CD14-positive monocyte (primary cell): ENCODE measurements around the gene ARRB1. TPM values are rescaled to one million over a fixed set of nuclear protein-coding genes. Genes with fewer than 3 reads are reported as not detected.

Experiments
- DNase-seq, 3 donors: peaks; one replicate each; pipeline ENCODE4 v3.0.0-alpha.2; 2011 to 2022
- H2AFZ ChIP-seq: 2 replicates; pipeline ENCODE4 v1.6.0; 2012; ENCODE audit warnings: mild to moderate bottlenecking, low read depth, low read length, inconsistent platforms; ENCODE audit not compliant: insufficient read depth, poor library complexity, severe bottlenecking
- H3K27ac ChIP-seq, 2 donors: 1 replicate in 1 of 2; 2 replicates in 1 of 2; pipeline ENCODE4 v1.5.1; 2012 to 2013; ENCODE audit warnings: low read length in 2 of 2, control low read depth in 1 of 2, inconsistent platforms in 1 of 2, low read depth in 1 of 2, mild to moderate bottlenecking in 1 of 2
- H3K27me3 ChIP-seq, 2 donors: one replicate each; pipeline versions ENCODE4 v1.6.0 to v1.6.1; 2011 to 2013; ENCODE audit warnings: low read length in 2 of 2; ENCODE audit not compliant: control insufficient read depth in 2 of 2, insufficient read depth in 2 of 2
- H3K36me3 ChIP-seq, 2 donors: replicated peaks in 1 of 2; 1 replicate in 1 of 2; 2 replicates in 1 of 2; pipeline versions ENCODE4 v1.5.1 to v1.6.1; 2012 to 2013; ENCODE audit warnings: low read length in 2 of 2, control low read depth in 1 of 2, inconsistent platforms in 1 of 2, mild to moderate bottlenecking in 1 of 2; ENCODE audit not compliant: insufficient read depth in 2 of 2, control insufficient read depth in 1 of 2
- H3K4me1 ChIP-seq, 2 donors: 1 replicate in 1 of 2; 2 replicates in 1 of 2; pipeline versions ENCODE4 v1.5.1 to v1.6.1; 2012 to 2013; ENCODE audit warnings: low read length in 2 of 2, control low read depth in 1 of 2, inconsistent platforms in 1 of 2, mild to moderate bottlenecking in 1 of 2, moderate library complexity in 1 of 2; ENCODE audit not compliant: insufficient read depth in 2 of 2, control insufficient read depth in 1 of 2
- H3K4me2 ChIP-seq: replicated peaks from 2 replicates; pipeline ENCODE3; 2012; ENCODE audit warnings: low read length, moderate library complexity, mild to moderate bottlenecking; ENCODE audit not compliant: poor library complexity, severe bottlenecking; ENCODE audit errors: extremely low read depth
- H3K4me3 ChIP-seq, 3 experiments: fragments of 200-600 bp in 1 of 3; sonication (generic) in 1 of 3; replicated peaks in 1 of 3; 1 replicate in 2 of 3; 2 replicates in 1 of 3; pipeline ENCODE4 v1.5.1; 2011 to 2013; ENCODE audit warnings: low read length in 3 of 3, mild to moderate bottlenecking in 3 of 3, control low read depth in 2 of 3, low read depth in 2 of 3, inconsistent platforms in 1 of 3, moderate library complexity in 1 of 3
- H3K79me2 ChIP-seq: 2 replicates; pipeline ENCODE4 v1.6.0; 2012; ENCODE audit warnings: mild to moderate bottlenecking, control low read depth, inconsistent platforms, low read length, moderate library complexity; ENCODE audit not compliant: insufficient read depth
- H3K9ac ChIP-seq: 2 replicates; pipeline ENCODE4 v1.6.0; 2017; ENCODE audit warnings: low read length, mild to moderate bottlenecking; ENCODE audit not compliant: insufficient read depth, poor library complexity, severe bottlenecking
- H3K9me3 ChIP-seq, 2 donors: replicated peaks in 1 of 2; 1 replicate in 1 of 2; 2 replicates in 1 of 2; pipeline versions ENCODE4 v1.5.1 to v1.6.1; 2012 to 2013; ENCODE audit warnings: low read length in 2 of 2, control low read depth in 1 of 2; ENCODE audit not compliant: control insufficient read depth in 1 of 2, insufficient read depth in 1 of 2
- H4K20me1 ChIP-seq: 2 replicates; pipeline ENCODE4 v1.6.0; 2012; ENCODE audit warnings: mild to moderate bottlenecking, low read length, control low read depth, moderate library complexity; ENCODE audit not compliant: insufficient read depth
- H3K27ac Mint-ChIP-seq, 7 donors: one replicate each; pipeline ENCODE4 v1.8.0; 2020; ENCODE audit warnings: mild to moderate bottlenecking in 7 of 7, mixed read lengths in 7 of 7, moderate library complexity in 6 of 7, inconsistent platforms in 2 of 7
- H3K27me3 Mint-ChIP-seq, 3 donors: one replicate each; pipeline ENCODE4 v1.8.0; 2021 to 2022; ENCODE audit warnings: low read depth in 3 of 3, mild to moderate bottlenecking in 3 of 3, mixed read lengths in 3 of 3, moderate library complexity in 3 of 3, inconsistent platforms in 1 of 3
- H3K36me3 Mint-ChIP-seq, 2 donors: one replicate each; pipeline ENCODE4 v1.8.0; 2020; ENCODE audit warnings: mixed read lengths in 2 of 2, inconsistent platforms in 1 of 2, mild to moderate bottlenecking in 1 of 2
- H3K4me1 Mint-ChIP-seq: one replicate; pipeline ENCODE4 v1.8.0; 2020; ENCODE audit warnings: mild to moderate bottlenecking, mixed read lengths
- H3K4me3 Mint-ChIP-seq, 2 donors: one replicate each; pipeline ENCODE4 v1.8.0; 2020; ENCODE audit warnings: mild to moderate bottlenecking in 2 of 2, mixed read lengths in 2 of 2, moderate library complexity in 1 of 2
- H3K9me3 Mint-ChIP-seq, 7 donors: one replicate each; pipeline ENCODE4 v1.8.0; 2020 to 2022; ENCODE audit warnings: mixed read lengths in 7 of 7, mild to moderate bottlenecking in 6 of 7, moderate library complexity in 6 of 7, inconsistent platforms in 2 of 7
- WGBS: methylation state at CpG from one replicate; pipeline ENCODE4 v1.1.5; 2013; ENCODE audit warnings: missing lambda C conversion rate; ENCODE audit not compliant: insufficient coverage; 5-methylcytosine and 5-hydroxymethylcytosine counted together
- intact Hi-C, 2 donors: fragments of 100-400 bp; cut with micrococcal nuclease; formaldehyde crosslinking; loops; one replicate each; pipeline versions ENCODE4 v1.15.0 to v1.15.1; 2023
- polyA plus RNA-seq, 3 donors: library from polyadenylated mRNA; depleted of rRNA in 1 of 3; unstranded in 2 of 3; stranded (reverse) in 1 of 3; fragments of 300-500 nt in 2 of 3; fragments of >200 nt in 1 of 3; fragmentation: Illumina TruSeq in 2 of 3; gene quantifications; 1 replicate in 2 of 3; 2 replicates in 1 of 3; pipeline ENCODE4 v1.2.3, GENCODE V29; 2012 to 2021
- small RNA-seq: library from RNA; depleted of rRNA; stranded (forward); fragments of <200 nt; gene quantifications from one replicate; pipeline ENCODE3, GENCODE V24; 2012; ENCODE audit warnings: low read depth; ENCODE audit not compliant: insufficient read length
- TF ChIP-seq, protein P1 (sequence below): fragments of 200-600 bp; IDR thresholded peaks from one replicate; pipeline ENCODE4 v1.8.0; 2022; ENCODE audit warnings: antibody characterized with exemption, mild to moderate bottlenecking

The ARRB1 gene
- polyA plus RNA-seq, 3 donors, result 52.6 to 114 (median 66.5) TPM

DNA sequence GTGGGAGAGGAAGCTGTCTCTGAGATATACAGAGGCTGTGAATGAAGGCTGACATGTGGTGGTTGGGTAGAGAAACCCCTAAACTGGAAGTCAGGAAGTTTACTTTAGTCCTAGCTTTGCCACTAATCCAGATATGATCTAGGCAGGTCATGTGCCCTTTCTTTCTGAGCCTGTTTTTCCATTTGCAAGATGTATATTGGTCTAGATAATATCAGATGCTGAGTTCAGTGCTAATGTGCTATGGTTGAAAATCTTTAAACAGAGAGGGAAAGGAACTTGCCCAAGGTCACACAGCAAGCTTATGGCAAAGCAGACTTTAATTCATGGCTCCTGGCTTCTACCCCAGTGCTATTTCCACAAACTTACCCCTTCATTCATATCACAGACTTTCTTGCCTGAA, 136.6 kb downstream of the ARRB1 start:
- no peaks in the 10 kb centered on the region for H3K9me3 ChIP-seq
- Mint-ChIP-seq H3K36me3 (no peaks in the 10 kb centered on the region), H3K27me3 (peaks cover 8 to 18% (median 16%) of the 10 kb centered on the region in 3 donors), H3K27ac (no peak overlapping the region), H3K9me3 (peaks cover 0 to 2% (median 0%) of the 10 kb centered on the region in 7 donors), H3K4me3 (no peak overlapping the region), H3K4me1 (no peaks in the 10 kb centered on the region)
- no peaks in the 10 kb centered on the region for H3K79me2 ChIP-seq
- intact Hi-C loops, result no loop called here
- no peak overlapping the region for H3K4me3 ChIP-seq
- H3K9ac ChIP-seq, result no peak overlapping the region
- H3K27ac ChIP-seq, result no peak overlapping the region
- no peak overlapping the region for H2AFZ ChIP-seq
- H3K27me3 ChIP-seq, result no peaks in the 10 kb centered on the region
- H4K20me1 ChIP-seq, result no peaks in the 10 kb centered on the region
- H3K36me3 ChIP-seq, result no peaks in the 10 kb centered on the region
- no peaks in the 10 kb centered on the region for H3K4me1 ChIP-seq
- no peak overlapping the region for H3K4me2 ChIP-seq
- DNase-seq, result no peak
- TF ChIP-seq, protein P1, sequence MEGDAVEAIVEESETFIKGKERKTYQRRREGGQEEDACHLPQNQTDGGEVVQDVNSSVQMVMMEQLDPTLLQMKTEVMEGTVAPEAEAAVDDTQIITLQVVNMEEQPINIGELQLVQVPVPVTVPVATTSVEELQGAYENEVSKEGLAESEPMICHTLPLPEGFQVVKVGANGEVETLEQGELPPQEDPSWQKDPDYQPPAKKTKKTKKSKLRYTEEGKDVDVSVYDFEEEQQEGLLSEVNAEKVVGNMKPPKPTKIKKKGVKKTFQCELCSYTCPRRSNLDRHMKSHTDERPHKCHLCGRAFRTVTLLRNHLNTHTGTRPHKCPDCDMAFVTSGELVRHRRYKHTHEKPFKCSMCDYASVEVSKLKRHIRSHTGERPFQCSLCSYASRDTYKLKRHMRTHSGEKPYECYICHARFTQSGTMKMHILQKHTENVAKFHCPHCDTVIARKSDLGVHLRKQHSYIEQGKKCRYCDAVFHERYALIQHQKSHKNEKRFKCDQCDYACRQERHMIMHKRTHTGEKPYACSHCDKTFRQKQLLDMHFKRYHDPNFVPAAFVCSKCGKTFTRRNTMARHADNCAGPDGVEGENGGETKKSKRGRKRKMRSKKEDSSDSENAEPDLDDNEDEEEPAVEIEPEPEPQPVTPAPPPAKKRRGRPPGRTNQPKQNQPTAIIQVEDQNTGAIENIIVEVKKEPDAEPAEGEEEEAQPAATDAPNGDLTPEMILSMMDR, result no peak

DNA sequence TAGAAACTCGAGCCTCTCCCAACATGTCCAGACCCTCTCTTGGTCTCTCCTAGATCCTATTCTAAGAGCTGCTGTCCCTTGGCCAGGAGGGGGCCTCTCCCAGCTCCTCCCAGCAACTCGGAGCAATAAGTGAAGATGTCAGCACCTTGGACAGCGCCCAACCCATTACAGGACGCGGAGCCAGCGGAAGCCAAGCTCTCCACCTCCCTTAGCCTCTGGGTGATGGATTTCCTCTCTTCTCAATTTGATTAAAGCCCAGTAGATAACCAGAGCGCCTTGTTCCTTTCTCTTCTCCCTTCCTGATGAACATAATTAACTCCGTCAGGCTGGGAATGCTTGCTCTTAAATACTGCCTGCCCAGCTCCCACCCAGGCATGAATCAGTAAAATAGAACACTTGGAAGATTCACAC, 137.0 kb downstream of the ARRB1 start:
- Mint-ChIP-seq H3K27ac (no peak overlapping the region), H3K9me3 (peaks cover 0 to 2% (median 0%) of the 10 kb centered on the region in 7 donors), H3K36me3 (no peaks in the 10 kb centered on the region), H3K4me3 (no peak overlapping the region), H3K4me1 (no peaks in the 10 kb centered on the region), H3K27me3 (peaks cover 8 to 17% (median 16%) of the 10 kb centered on the region in 3 donors)
- TF ChIP-seq, protein P1, result peak; percentile 13
- H3K4me1 ChIP-seq, result no peaks in the 10 kb centered on the region
- no peak overlapping the region for H3K4me2 ChIP-seq
- intact Hi-C loops, result no loop called here
- H3K9me3 ChIP-seq, result no peaks in the 10 kb centered on the region
- no peak overlapping the region for H3K27ac ChIP-seq
- H3K36me3 ChIP-seq, result no peaks in the 10 kb centered on the region
- H4K20me1 ChIP-seq, result no peaks in the 10 kb centered on the region
- no peak overlapping the region for H3K9ac ChIP-seq
- no peaks in the 10 kb centered on the region for H3K79me2 ChIP-seq
- peak; percentile 40 to 59 (median 47) for DNase-seq
- WGBS, result 0% methylated on average over 1 of the region's 8 CpGs
- no peak overlapping the region for H3K4me3 ChIP-seq
- no peaks in the 10 kb centered on the region for H3K27me3 ChIP-seq
- no peak overlapping the region for H2AFZ ChIP-seq

Small RNA genes lying within 50 kb of the gene (small RNA-seq; reads per million reads assigned to genes)
- gene MIR326 (not detected), gene SNORD15A (not detected)

Other genes starting within 250 kb of the ARRB1 start
- under 1 TPM in 2 of 3 donors, not detected in 1; 0.13 to 0.47 TPM for gene SLCO2B1, start 200.6 kb downstream of the ARRB1 start, polyA plus RNA-seq
- gene TPBGL, start 110.9 kb downstream of the ARRB1 start, polyA plus RNA-seq, result not detected
- 1,000 to 10,000 TPM; 1,248 to 1,563 (median 1,448) TPM for gene RPS3, start 47.9 kb upstream of the ARRB1 start, polyA plus RNA-seq
- under 1 TPM in 2 of 3 donors, not detected in 1; 0.33 to 0.45 TPM for gene KLHL35, start 81.5 kb upstream of the ARRB1 start, polyA plus RNA-seq
- gene GDPD5, start 174.3 kb upstream of the ARRB1 start, polyA plus RNA-seq, result 10 to 100 TPM in 1 of 3 donors, 1 to 10 TPM in 2; 4.9 to 39.0 (median 7.6) TPM
- gene SERPINH1, start 210.6 kb upstream of the ARRB1 start, polyA plus RNA-seq, result 1 to 10 TPM; 1.6 to 4.6 (median 2.1) TPM